Keratinocyte (primary cell): ENCODE data around the gene IFT172. TPM values are rescaled to one million over a fixed set of nuclear protein-coding genes. Genes with fewer than 3 reads are reported as not detected.

Source experiments
- DNase-seq: peaks from one replicate; pipeline ENCODE4 v3.0.0-alpha.2; 2011; ENCODE audit warnings: low read depth, missing footprints, low spot score
- FAIRE-seq: peaks from 2 replicates; lab custom pipeline; 2011; peaks lifted over from hg19 to GRCh38; lab: Jason Lieb, UNC
- H2AFZ ChIP-seq: 2 replicates; pipeline ENCODE4 v1.6.0; 2012; ENCODE audit warnings: low read length, control low read depth, inconsistent platforms; ENCODE audit not compliant: control insufficient read depth
- H3K27ac ChIP-seq: 2 replicates; pipeline ENCODE4 v1.5.1; 2011; ENCODE audit warnings: low read length; ENCODE audit not compliant: control insufficient read depth, insufficient read depth
- H3K27me3 ChIP-seq: 3 replicates; pipeline ENCODE4 v1.6.0; 2011; ENCODE audit warnings: low read length; ENCODE audit not compliant: control insufficient read depth, insufficient read depth; ENCODE audit errors: extremely low read depth
- H3K36me3 ChIP-seq, 2 experiments: 2 replicates in 1 of 2; 3 replicates in 1 of 2; pipeline ENCODE4 v1.5.1; 2011; ENCODE audit warnings: low read length in 2 of 2, mild to moderate bottlenecking in 1 of 2; ENCODE audit not compliant: control insufficient read depth in 2 of 2, insufficient read depth in 2 of 2; ENCODE audit errors: extremely low read depth in 1 of 2
- H3K4me1 ChIP-seq: 3 replicates; pipeline ENCODE4 v1.5.1; 2011; ENCODE audit warnings: low read length; ENCODE audit not compliant: control insufficient read depth, insufficient read depth; ENCODE audit errors: extremely low read depth
- H3K4me2 ChIP-seq: 3 replicates; pipeline ENCODE4 v1.6.0; 2011; ENCODE audit warnings: low read depth, low read length; ENCODE audit not compliant: control insufficient read depth, insufficient read depth; ENCODE audit errors: extremely low read depth
- H3K4me3 ChIP-seq, 3 experiments: fragments of 200-600 bp in 1 of 3; sonication (generic) in 1 of 3; 2 replicates in 2 of 3; 3 replicates in 1 of 3; pipeline ENCODE4 v1.5.1; 2011 to 2016; ENCODE audit warnings: low read length in 3 of 3, mild to moderate bottlenecking in 3 of 3, control low read depth in 2 of 3, inconsistent platforms in 1 of 3, low read depth in 1 of 3, mixed read lengths in 1 of 3, mixed run types in 1 of 3, moderate library complexity in 1 of 3; ENCODE audit not compliant: control insufficient read depth in 2 of 3, insufficient read depth in 2 of 3; ENCODE audit errors: extremely low read depth in 1 of 3
- H3K79me2 ChIP-seq: 2 replicates; pipeline ENCODE4 v1.6.0; 2012; ENCODE audit warnings: low read length; ENCODE audit not compliant: control insufficient read depth, insufficient read depth
- H3K9ac ChIP-seq: 3 replicates; pipeline ENCODE4 v1.6.0; 2011; ENCODE audit warnings: low read length; ENCODE audit not compliant: control insufficient read depth, insufficient read depth; ENCODE audit errors: extremely low read depth
- H3K9me1 ChIP-seq: 3 replicates; pipeline ENCODE4 v1.6.0; 2011; ENCODE audit warnings: low read length; ENCODE audit not compliant: control insufficient read depth, insufficient read depth; ENCODE audit errors: extremely low read depth
- H3K9me3 ChIP-seq: 2 replicates; pipeline ENCODE4 v1.5.1; 2012; ENCODE audit warnings: low read depth, low read length; ENCODE audit not compliant: control insufficient read depth
- H4K20me1 ChIP-seq: 3 replicates; pipeline ENCODE4 v1.6.0; 2011; ENCODE audit warnings: low read length; ENCODE audit not compliant: control insufficient read depth, insufficient read depth; ENCODE audit errors: extremely low read depth
- EZH2 ChIP-seq: IDR thresholded peaks from one replicate; pipeline ENCODE4 v1.6.1; 2012; ENCODE audit warnings: inconsistent platforms, mild to moderate bottlenecking, low read length, moderate library complexity
- dilution Hi-C: fragments of 300-500 bp; cut with MboI; formaldehyde crosslinking; loops from one replicate; pipeline ENCODE4 v1.7.0; 2020; ENCODE audit warnings: low sequenced_read_pairs; ENCODE audit not compliant: extremely low pct_ligation_motif_present
- polyA plus RNA-seq, 5 experiments: library from polyadenylated mRNA; depleted of rRNA in 3 of 5; stranded (reverse) in 3 of 5; stranded (forward) in 1 of 5; unstranded in 1 of 5; fragments of >200 nt; gene quantifications; 1 replicate in 1 of 5; 2 replicates in 3 of 5; 3 replicates in 1 of 5; pipeline versions ENCODE4 v1.2.1 to v1.2.3, GENCODE V29; 2011 to 2012; ENCODE audit warnings: missing spikeins in 2 of 5, low read depth in 1 of 5, low replicate concordance in 1 of 5
- TF ChIP-seq, protein P1 (sequence below), 3 experiments: IDR thresholded peaks in 1 of 3; conservative IDR thresholded peaks in 1 of 3; optimal IDR thresholded peaks in 1 of 3; 2 replicates in 2 of 3; 3 replicates in 1 of 3; pipeline versions ENCODE3 to v1.5.1; 2011; ENCODE audit warnings: low read length in 3 of 3, mild to moderate bottlenecking in 3 of 3, moderate library complexity in 2 of 3, control low read depth in 1 of 3, inconsistent platforms in 1 of 3; ENCODE audit not compliant: insufficient read depth in 2 of 3; ENCODE audit errors: extremely low read depth in 1 of 3

Gene IFT172
- polyA plus RNA-seq, 1 donor (not counting 4 experiments of a cell fraction or from before 2014, with no cell fraction given): 12.7 TPM

DNA sequence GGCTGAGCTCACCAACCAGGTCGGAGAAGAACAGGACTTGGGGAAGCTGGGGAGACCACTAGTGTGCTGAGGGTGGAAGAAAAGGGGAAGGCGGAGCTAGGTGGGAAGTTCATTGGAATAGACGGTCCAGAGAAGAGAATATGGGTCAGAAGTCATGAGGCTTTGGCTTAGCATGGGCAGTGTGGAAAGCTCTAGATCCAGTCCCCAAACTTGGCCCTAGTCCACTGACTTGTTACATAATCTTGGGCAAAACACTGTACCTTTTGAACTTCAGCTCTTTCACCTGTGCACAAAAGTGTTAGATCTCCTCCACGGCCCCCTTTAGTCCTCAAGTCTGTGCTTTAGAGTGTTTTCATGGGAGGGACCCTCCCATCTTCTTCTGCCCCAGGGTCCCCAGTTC lies 17.8 kb upstream of the IFT172 start:
- Histone ChIP-seq H3K9me3 (no peaks in the 10 kb centered on the region), H3K27me3 (no peaks in the 10 kb centered on the region), H3K9me1 (no peaks in the 10 kb centered on the region), H3K9ac (no peak overlapping the region), H4K20me1 (no peaks in the 10 kb centered on the region), H3K4me3 (no peak overlapping the region), H2AFZ (no peak overlapping the region), H3K79me2 (no peaks in the 10 kb centered on the region), H3K27ac (no peak overlapping the region), H3K36me3 (no peaks in the 10 kb centered on the region), H3K4me1 (no peaks in the 10 kb centered on the region), H3K4me2 (no peak overlapping the region)
- DNase-seq (no peak), FAIRE-seq (no peak)
- dilution Hi-C loops: no loop called here
- no peak for TF ChIP-seq EZH2
- TF ChIP-seq, protein P1, sequence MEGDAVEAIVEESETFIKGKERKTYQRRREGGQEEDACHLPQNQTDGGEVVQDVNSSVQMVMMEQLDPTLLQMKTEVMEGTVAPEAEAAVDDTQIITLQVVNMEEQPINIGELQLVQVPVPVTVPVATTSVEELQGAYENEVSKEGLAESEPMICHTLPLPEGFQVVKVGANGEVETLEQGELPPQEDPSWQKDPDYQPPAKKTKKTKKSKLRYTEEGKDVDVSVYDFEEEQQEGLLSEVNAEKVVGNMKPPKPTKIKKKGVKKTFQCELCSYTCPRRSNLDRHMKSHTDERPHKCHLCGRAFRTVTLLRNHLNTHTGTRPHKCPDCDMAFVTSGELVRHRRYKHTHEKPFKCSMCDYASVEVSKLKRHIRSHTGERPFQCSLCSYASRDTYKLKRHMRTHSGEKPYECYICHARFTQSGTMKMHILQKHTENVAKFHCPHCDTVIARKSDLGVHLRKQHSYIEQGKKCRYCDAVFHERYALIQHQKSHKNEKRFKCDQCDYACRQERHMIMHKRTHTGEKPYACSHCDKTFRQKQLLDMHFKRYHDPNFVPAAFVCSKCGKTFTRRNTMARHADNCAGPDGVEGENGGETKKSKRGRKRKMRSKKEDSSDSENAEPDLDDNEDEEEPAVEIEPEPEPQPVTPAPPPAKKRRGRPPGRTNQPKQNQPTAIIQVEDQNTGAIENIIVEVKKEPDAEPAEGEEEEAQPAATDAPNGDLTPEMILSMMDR (optimal IDR thresholded peaks at IDR 0.05 in 1 of 3, IDR thresholded peaks at IDR 0.05 in 1 of 3, conservative IDR thresholded peaks at IDR 0.05 in 1 of 3; ENCODE audit: extremely low read depth in 1 of 3, insufficient read depth in 2 of 3, low read length in 3 of 3): no peak

DNA sequence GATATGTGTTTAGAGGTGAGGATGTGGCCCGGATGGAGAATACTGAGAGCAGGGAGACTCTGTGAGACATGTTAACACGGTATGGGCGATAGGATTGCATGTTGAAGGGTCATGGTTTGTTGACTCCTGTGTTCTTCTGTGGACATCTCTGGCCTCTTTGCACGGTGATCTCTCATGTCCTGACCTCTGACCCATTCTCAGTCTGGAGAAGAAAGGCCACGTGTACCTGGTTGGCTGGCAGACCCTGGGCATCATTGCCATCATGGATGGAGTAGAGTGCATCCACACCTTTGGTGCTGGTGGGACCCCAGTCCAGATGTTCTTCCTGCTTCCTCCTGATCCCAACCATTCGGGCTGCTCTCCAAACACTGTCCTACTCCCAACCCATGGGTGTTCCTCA lies 17.0 kb upstream of the IFT172 start:
- DNase-seq: no peak
- FAIRE-seq: no peak
- Histone ChIP-seq H3K9ac (no peak overlapping the region), H3K4me1 (no peaks in the 10 kb centered on the region), H3K4me3 (no peak overlapping the region), H3K4me2 (no peak overlapping the region), H3K79me2 (no peaks in the 10 kb centered on the region), H3K9me1 (no peaks in the 10 kb centered on the region), H2AFZ (no peak overlapping the region), H4K20me1 (no peaks in the 10 kb centered on the region), H3K9me3 (no peaks in the 10 kb centered on the region), H3K27ac (no peak overlapping the region), H3K36me3 (no peaks in the 10 kb centered on the region), H3K27me3 (no peaks in the 10 kb centered on the region)
- TF ChIP-seq, protein P1 (optimal IDR thresholded peaks at IDR 0.05 in 1 of 3, IDR thresholded peaks at IDR 0.05 in 1 of 3, conservative IDR thresholded peaks at IDR 0.05 in 1 of 3; ENCODE audit: extremely low read depth in 1 of 3, insufficient read depth in 2 of 3, low read length in 3 of 3): no peak
- no peak for TF ChIP-seq EZH2
- dilution Hi-C loops: no loop called here
